Sciatic nerve (tissue), 2 donors: ENCODE data around the gene C6orf141. TPM values are rescaled to one million over a fixed set of nuclear protein-coding genes. Genes with fewer than 3 reads are reported as not detected.

Experiments used
- ATAC-seq: fragments of 200-7000 bp; cut with Tn5 transposase; one replicate; pipeline ENCODE4 v1.9.1; 2020; ENCODE audit warnings: mild to moderate bottlenecking, moderate library complexity
- DNase-seq: peaks from one replicate; pipeline ENCODE4 v3.0.0-alpha.2; 2020; ENCODE audit warnings: low spot score
- intact Hi-C: fragments of 100-400 bp; cut with DNase I; formaldehyde crosslinking; loops from one replicate; pipeline ENCODE4 v1.14.2; 2022
- total RNA-seq: library from RNA; stranded (reverse); fragmentation: NEBNext Ultra II Directional; extraction: Animal tissue kit (Norgen Biotek cat#: 25700); gene quantifications from one replicate; pipeline ENCODE4 v1.2.1, GENCODE V29; 2021
- donor health status: DM: no; HTN: no; CAD: no.
- donor health status: DM: no; HTN: no; CAD: no.

C6orf141 gene
- 7.6 TPM for total RNA-seq

DNA sequence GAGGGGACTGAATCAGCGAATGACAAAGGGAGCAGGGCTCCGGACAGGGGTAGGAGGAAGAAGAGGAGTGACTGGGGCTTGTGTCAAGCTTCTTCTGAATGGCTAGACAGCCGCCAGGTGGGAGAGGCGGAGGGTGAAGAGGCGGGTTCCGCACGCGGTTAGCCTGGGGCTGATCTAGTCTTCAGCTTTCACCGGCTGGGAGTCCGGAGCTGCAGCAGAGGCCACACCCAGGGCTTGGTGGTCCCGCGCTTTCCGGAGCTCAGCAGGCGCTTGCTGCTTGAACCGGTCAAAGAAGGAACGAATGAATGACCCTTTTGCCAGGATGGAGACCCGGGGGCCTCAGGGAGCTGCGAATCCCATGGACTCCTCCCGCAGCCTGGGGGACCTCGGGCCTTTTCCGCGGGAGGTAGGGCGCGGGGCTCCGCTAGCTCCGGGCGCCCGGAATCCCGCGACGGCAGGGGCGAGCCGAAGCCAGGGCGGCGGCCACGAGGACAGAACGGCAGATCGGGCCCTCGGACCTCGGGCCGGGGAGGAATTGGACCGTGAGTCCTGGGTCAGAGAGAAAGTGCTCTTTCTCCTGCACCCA, at the start of gene C6orf141:
TSS of gene C6orf141 (plus strand) at position 177 of the 586 bp plus-strand sequence. CDS start at position 302, 125 bp downstream.
- no peak for DNase-seq
- peak; percentile 70 for ATAC-seq
- intact Hi-C loops: no loop called here

DNA sequence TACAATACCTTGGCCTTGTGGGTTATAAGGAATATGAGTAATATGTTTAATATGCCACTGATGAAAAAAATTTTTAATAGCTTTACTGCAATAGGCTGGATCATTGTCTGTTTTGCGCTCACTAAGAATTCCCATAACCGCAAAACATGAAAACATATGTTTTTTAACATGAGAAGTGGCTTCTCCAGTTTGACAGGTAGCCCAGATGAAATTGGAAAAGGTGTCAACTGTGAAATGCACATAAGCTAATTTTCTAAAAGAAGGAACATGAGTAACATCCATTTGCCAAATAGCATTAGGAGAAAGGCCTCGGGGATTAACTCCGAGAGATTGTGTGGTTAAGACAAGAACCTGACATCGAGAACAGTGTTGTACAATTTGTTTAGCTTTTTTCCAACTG, 45.8 kb upstream of the C6orf141 start:
- ATAC-seq (no peak), DNase-seq (no peak)
- intact Hi-C loops: no loop called here

DNA sequence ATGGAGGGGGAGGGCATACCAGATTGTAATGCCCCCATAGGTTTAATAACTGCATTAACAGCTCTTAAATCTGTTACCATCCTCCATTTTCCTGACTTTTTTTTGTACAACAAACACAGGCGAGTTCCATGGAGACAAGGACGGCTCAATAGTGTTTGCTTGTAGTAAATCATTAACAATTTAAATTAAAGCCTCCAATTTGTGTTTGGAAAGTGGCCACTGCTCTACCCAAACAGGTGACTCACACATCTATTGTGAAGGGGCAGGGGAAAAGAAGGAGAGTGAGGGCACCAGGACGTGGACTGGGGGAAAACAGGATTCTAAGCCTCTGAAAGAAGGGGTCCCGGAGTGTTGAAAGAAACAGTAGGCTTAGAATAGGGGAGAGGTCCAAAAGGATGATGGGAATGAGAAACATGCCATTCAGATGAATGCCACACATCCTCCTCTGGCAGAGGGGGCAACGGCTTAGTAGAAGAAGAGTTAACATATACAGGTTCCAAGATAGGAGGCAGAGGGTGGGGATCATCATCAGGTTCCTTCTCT, 43.8 kb upstream of the C6orf141 start:
- DNase-seq: no peak
- ATAC-seq: no peak
- intact Hi-C loops: no loop called here

DNA sequence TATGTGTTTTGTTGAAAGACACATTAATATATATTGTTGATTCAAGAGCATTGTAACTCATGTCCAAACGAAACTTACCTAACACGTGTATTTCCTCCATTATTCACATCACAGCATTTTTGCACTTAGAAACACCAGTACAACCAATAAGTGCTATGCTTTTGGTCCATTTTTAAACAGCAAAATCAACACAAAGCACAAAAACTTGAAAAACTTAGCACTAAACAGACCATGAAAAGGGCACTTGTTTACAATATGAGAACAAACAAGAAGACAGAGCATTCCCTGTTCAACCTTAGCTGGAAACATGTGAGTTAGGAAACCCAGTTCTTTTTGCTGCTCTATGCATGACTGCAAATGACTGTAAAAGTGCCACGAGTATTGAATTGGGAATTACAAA, 41.1 kb upstream of the C6orf141 start:
- ATAC-seq (no peak), DNase-seq (no peak)
- intact Hi-C loops: no loop called here

DNA sequence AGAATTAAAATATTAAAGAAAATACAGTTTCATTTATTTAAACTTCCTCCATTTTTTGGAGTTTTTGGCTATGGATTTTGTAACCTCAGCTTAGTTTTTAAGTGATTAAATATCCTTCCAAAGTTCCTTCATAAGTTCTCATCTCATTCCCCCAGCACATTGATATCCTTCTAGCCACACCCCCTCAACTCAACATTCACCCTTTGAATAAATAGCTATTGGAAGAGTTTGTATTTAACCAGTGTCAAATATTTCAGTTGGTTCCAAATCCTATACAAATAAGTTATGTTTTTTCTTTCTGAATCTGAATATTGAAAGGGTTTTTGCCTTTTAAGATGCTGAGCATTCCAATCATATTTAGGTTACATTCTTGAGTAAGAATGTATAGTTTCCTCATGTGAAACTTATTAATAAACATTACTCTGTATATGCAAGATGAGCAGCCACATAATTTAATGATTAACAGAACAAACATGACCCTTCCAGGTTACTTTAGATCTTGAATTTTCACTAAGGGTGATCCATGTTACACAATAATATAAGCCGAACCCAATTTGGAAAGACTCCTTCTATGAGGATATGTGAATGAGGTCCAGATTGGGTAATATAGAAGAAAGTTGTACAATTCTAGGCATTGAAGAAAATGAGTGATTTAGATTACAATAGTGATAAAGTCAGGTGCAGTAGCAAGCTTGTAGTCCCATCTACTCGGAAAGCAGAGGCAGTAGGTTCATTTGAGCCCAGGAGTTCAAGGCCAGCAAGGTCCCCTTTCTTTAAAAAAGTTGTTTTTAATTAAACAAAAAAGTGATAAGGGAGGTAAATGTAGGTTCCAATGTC, 37.1 kb upstream of the C6orf141 start:
- DNase-seq (no peak), ATAC-seq (no peak)
- intact Hi-C loops: no loop called here

DNA sequence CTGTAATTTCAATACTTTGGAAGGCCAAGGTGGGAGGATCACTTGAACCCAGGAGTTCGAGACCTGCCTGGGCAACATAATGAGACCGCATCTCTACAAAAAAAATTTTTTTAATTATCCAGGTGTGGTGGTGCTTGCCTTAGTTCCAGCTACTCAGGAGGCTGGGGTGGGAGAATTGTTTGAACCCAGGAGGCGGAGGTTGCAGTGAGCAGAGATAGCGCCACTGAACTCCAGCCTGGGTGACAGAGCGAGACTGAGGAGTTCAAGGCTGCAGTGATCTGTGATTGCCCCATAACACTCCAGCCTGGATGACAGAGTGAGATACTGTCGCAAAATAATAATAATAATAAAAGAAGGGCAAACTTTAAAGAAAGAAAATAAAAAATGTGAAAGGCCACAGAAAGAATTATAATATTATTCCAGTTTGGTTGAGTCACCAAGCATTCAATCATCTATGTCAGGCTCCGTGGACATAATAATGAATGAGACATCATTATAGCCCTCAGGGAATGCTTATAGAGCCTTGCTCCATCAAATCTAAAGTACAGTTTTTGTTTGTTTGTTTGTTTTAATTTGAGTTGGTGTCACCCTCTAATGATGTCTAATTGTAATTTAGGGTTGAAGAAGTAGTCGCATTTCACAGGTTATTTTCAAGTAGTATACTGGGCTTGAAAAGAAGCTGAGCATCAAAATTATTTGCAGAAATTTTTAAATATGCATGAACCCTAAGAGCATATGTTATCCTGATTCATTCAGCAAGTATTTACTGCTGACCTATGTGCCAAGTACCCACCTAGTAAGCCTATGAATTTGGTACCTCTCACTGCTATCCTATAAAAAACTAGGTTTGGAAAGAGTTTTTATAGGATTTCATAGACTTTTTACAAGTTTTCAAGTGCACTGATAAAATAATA, 35.6 kb upstream of the C6orf141 start:
- no peak for ATAC-seq
- DNase-seq: no peak
- intact Hi-C loops: no loop called here

DNA sequence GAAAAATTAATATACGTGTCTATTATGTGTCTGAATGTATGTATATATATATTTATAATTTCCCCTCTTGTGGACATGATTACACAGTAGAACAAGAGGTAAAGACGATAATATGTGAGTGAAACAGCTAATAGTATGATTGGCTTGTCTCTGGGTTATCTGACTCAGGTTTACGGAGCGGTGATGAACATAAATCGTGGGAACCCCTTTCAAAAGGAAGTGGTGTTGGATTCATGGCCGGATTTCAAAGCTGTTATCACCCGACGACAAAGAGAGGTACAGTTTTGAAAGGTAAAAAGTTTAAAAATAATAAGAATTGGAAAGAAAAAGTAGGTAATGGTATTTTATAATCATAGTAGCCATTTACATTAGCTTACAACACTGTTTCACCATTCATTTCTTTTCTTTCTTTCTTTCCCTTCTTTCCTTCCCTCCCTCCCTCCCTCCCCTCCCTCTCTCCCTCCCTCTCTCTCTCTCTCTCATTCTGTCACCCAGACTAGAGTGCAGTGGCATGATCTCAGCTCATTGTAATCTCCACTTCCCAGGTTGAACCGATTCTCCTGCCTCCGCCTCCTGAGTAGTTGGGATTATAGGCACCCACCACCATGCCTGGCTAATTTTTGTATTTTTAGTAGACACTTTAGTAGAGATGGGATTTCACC, 34.9 kb upstream of the C6orf141 start:
- intact Hi-C loops: no loop called here
- ATAC-seq (no peak), DNase-seq (no peak)

DNA sequence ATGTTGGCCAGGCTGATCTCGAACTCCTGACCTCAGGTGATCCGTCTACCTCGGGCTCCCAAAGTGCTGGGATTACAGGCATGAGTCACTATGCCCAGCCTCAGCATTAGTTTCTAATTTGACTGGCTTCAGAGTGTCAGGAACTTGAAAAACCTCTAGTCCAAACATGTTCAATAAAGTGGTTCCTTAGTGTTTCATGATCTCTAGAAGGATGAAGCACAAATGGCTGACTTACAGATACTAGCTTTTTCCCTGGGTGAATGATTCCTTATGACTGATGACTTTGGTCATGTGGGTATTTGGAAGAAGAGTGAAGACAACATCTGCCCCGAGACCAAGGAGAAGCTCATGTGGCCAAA, 34.3 kb upstream of the C6orf141 start:
- intact Hi-C loops: no loop called here
- no peak for ATAC-seq
- DNase-seq: no peak

DNA sequence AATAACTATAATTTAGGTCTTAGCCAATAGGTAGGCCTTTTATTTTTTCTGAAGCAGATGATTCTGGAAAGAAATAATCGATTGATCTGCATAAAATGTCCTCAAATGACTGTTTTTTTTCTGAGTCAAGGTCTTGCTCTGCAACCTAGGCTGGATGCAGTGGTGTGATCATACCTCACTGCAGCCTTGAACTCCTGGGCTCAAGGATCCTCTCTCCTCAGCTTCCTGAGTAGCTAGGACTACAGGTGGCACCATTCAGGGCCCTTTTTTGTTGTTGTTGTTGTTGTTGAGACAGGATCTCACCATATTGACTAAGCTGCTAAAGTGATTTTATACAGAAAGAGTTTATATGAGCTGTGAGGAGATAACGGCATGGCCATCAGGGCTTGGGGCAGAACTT, 32.5 kb upstream of the C6orf141 start:
- no peak for ATAC-seq
- intact Hi-C loops: no loop called here

DNA sequence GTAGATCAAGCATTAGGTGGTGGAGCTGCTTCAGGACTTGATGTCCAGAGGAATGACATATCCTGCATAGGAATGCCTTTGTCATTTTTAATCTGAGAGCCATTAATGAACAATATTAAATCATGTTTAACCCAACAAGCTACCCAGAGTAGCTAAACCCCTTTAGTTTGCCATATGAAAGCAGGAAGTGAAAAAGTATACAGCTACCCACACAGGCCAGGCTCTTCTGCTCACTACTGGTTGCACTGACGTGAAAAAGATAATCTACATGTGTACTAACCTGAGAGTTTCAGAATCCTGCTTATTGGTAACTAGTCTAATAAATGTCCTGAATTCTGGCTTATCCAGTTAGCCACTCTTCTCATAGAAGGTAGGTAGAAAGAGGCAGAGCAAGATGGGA, 30.8 kb upstream of the C6orf141 start:
- ATAC-seq (no peak), DNase-seq (no peak)
- intact Hi-C loops: no loop called here

More for the DNA sequence above, 32.5 kb upstream of the C6orf141 start:
- no peak for DNase-seq

DNA sequence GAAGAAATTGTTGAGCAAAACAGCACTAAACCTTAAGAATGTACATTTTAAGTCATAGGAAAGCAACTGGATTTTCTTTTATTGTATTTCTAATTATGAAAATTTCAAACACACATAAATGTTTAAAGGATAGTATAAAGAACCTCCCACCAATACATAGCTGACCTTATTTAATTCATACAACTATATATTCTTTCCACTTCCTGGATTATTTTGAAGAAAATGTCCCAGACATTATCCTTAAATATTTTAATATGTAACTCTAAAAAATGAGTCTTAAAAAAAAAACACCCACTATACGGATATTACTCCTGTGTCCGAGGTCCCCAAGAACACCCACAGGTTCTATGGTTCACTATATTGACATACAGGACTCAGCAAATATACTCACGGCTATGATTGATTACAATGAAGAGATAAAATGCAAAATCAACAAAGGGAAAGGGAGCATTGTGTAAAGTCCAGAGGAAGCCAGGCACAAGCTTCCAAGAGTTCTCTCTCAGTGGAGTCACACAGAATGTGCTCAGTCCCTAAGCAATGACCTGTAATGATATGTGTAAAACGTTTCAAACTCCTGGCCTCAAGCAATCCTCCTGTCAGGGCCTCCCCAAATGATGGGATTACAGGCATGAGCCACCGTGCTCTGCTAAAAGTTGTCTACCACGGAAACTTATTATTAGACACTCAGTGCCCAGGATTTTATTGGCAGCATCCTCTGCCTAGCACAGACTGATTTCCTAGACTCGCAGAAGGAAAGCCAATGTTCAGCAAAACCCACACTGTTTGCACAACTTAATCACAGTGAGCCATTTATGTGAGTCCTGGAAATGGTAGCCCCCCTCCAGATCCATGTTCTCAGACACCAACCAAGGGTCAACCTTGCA, 27.5 kb upstream of the C6orf141 start:
- intact Hi-C loops: no loop called here

DNA sequence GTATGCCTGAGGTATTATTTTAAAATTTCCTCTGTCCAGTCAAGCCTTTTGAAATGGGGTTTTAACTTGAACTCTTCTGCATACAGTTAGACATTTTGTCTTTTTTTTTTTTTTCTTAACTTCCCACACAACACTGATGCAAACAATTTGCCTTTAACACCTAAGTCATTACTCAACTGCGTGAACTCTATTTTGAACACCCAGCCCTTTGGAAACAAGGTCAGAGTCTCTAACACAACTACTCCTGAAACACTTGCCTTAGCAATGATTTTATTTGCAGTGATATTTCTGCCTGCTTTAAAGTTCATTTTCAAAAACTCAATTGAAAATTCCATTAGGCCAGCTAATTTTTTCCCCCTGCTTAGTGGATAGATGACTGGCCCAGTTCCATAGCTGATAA, 26.6 kb upstream of the C6orf141 start:
- DNase-seq (no peak), ATAC-seq (no peak)
- intact Hi-C loops: no loop called here

More for the DNA sequence above, 27.5 kb upstream of the C6orf141 start:
- DNase-seq: no peak
- no peak for ATAC-seq

DNA sequence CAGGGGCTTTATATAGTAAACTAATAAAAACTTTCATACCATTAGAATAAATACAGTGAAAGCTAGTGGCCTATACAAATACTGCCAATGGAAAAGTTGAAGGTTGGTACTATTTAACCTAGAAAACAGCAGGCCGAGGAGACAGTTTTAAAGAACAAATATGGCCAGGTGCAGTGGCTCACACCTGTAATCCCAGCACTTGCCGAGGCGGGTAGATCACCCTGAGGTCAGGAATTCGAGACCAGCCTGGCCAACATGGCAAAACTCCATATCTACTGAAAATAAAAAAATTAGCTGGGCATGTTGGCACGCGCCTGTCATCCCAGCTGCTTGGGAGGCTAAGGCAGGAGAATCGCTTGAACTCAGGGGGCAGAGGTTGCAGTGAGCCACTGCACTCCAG, 25.9 kb upstream of the C6orf141 start:
- DNase-seq (no peak), ATAC-seq (no peak)
- intact Hi-C loops: no loop called here

DNA sequence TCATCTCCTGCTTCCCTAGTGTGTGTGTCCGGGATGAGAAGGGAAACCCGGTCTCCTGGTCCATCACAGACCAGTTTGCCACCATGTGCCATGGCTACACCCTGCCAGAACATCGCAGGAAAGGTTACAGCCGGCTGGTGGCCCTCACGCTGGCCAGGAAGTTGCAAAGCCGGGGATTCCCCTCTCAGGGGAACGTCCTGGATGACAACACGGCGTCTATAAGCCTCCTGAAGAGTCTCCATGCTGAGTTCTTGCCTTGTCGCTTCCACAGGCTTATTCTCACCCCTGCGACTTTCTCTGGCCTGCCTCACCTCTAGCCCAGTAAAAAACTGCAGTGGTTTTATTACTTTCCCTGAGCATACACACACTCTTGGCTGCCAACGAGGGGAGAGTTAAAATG, 23.9 kb upstream of the C6orf141 start:
- no peak for ATAC-seq
- DNase-seq: no peak
- intact Hi-C loops: no loop called here

DNA sequence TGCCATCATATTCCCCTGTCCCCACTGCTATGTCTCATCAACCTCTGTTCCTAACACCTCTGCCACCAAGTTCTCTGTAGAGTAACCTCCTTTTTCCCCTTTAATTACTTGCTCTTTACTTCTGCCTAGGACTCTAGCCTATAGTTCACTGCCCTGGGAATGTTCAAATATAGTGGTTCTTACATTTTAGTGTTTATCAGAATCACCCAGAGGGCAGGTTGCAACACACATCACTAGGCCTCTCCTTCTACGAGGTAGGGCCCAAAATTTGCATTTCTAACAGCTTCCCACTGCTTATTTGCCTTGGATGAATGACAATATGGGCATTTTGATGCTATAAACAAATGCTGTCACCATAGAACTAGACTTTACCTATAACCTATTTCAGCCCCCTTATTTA, 23.1 kb upstream of the C6orf141 start:
- no peak for ATAC-seq
- DNase-seq: no peak
- intact Hi-C loops: no loop called here

DNA sequence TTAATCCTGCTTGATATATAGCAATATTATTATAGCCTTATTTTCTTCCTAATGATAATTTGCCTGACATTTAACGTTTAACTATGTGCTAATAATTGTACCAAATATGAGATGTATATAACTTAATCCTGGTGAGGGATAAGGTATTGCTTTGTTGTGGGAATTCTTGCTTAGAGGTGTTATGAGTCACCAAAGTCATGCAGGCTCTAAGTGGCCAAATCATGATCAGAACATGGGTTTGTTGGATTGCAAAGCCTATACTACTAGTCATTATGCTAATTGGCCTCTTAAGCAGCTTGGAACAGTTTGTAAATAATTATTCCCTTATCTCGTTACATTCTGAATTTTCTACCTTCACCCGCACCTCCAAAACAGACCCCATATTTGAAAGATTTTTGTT, 21.9 kb upstream of the C6orf141 start:
- ATAC-seq: no peak
- DNase-seq: no peak
- intact Hi-C loops: no loop called here

DNA sequence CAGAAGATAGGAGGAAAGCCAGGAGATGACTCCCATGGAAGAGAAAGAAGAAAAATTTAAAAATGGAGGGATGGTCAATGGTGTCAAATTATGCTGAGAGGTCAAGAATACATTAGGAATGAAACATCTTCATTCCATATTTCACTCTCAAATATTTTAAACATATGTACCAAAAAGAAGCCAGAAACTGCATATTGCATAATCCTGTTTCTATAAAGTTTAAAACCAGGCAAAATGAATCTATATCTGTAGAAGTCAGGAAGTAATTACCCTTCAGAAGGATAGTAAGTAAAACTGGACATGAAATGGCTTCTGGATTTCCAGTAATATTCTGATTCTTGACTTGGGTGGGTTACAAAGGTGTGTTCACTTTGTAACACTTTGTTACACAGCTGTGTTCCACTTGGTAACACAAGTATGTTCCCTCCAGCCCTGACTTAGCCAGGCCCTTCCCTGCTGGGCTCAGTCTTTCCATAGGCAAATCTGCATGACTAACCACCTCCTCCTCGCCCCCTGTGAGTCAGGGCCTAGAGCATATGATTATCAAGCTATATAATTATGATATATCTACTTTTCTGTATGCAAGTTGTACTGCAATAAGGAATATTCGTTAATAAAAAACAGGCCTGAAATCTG, 20.2 kb upstream of the C6orf141 start:
- no peak for DNase-seq
- intact Hi-C loops: no loop called here
- ATAC-seq: no peak
